ENCODE results near the gene CWH43.
"Not testable (repeated sequence)": the region's sequence is repeated elsewhere in the genome, so short reads cannot be mapped to it uniquely, and the experiment has no call there.

Gene CWH43

GRCh38 chr4:48954314-48954713 is 31.8 kb upstream of the CWH43 start:
- Histone ChIP-seq H3K4me3 (ENCODE audit: low read length) (peak overlapping the region; percentile 41), H3K9me3 (ENCODE audit: insufficient read depth, low read depth, low read length) (peaks cover 3% of the 10 kb centered on the region; the same call in 1 of the 2 replicates), H3K4me1 (ENCODE audit: insufficient read depth, low read length) (peaks cover 11% of the 10 kb centered on the region; the same call in 1 of the 2 replicates), H3K36me3 (ENCODE audit: insufficient read depth, low read depth, low read length) (no peaks in the 10 kb centered on the region), H3K27ac (ENCODE audit: low read length) (no peak overlapping the region), H3K27me3 (ENCODE audit: insufficient read depth, low read length) (no peaks in the 10 kb centered on the region; the same call in 1 of the 2 replicates), H3K9ac (ENCODE audit: low read depth, low read length) (peak overlapping the region; percentile 29; the same call in 1 of the 2 replicates)

- H3K9me3 ChIP-seq (ENCODE audit: insufficient read depth, low read depth, low read length); H3K9ac ChIP-seq (ENCODE audit: low read depth, low read length); H3K27ac ChIP-seq (ENCODE audit: low read length); H3K27me3 ChIP-seq (ENCODE audit: insufficient read depth, low read length); H3K4me3 ChIP-seq (ENCODE audit: low read length); H3K36me3 ChIP-seq (ENCODE audit: insufficient read depth, low read depth, low read length): not testable (repeated sequence)
- peaks cover 11% of the 10 kb centered on the region; the same call in 1 of the 2 replicates for H3K4me1 ChIP-seq (ENCODE audit: insufficient read depth, low read length)
Measured at GRCh38 chr4:48957366-48957765, 28.7 kb upstream of the CWH43 start.

DNA sequence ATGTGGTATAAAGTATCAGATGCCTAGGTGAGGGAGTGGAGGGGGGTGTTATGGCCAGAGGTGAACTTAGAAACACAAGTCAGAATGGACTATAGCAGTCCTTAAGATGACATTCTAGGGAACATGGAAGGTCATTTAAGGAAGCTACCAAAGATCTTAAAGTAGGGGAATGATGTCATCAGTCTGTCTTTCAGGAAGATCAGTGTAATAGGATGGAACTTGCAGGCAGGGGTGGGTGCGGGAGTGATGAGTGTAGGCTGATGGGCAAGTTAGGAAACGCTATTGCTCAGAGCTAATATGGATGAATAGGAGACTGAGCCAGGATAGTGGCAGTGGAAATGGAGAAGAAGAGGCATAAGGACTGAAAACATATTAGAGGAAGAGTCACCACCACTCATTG is 27.5 kb upstream of the CWH43 start:
- H3K9me3 ChIP-seq (ENCODE audit: insufficient read depth, low read depth, low read length) = no peaks in the 10 kb centered on the region
- no peaks in the 10 kb centered on the region for H3K36me3 ChIP-seq (ENCODE audit: insufficient read depth, low read depth, low read length)
- no peak overlapping the region for H3K27ac ChIP-seq (ENCODE audit: low read length)
- no peak overlapping the region for H3K9ac ChIP-seq (ENCODE audit: low read depth, low read length)
- no peaks in the 10 kb centered on the region; the same call in 1 of the 2 replicates for H3K27me3 ChIP-seq (ENCODE audit: insufficient read depth, low read length)
- peaks cover 11% of the 10 kb centered on the region; the same call in 1 of the 2 replicates for H3K4me1 ChIP-seq (ENCODE audit: insufficient read depth, low read length)
- no peak overlapping the region for H3K4me3 ChIP-seq (ENCODE audit: low read length)

DNA sequence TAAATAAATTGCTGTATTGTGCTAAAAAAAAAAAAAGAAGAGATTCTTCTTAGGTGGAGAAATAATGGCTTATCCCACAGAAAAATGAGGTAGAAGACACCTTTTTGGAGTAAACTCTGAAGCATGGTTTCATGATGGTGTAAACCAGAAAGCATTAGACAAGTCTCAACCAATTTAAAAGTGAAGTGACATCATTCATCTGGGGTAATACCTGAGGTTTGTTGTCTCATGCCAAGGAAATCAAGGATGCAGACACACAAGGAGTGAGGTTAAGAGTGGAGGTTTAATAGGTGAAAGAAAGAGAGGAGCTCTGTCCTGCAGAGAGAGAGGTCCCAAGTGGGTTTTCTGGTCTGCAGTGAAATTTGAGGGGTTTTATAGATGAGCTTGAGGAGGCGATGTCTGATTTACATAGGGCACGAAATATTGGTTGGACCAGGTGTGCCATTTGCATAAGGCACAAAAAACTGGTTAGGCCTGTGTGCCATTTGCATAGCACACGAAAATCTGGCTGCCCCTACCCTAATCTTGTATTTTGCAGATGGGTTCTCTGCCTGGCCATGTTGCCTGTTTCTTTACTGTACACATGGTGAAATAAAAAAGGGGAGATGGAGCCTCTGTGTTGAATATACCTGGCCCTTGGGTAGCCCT is 25.0 kb upstream of the CWH43 start:
- Histone ChIP-seq H3K27ac (ENCODE audit: low read length) (no peak overlapping the region), H3K9me3 (ENCODE audit: insufficient read depth, low read depth, low read length) (no peaks in the 10 kb centered on the region), H3K9ac (ENCODE audit: low read depth, low read length) (no peak overlapping the region), H3K36me3 (ENCODE audit: insufficient read depth, low read depth, low read length) (no peaks in the 10 kb centered on the region), H3K4me1 (ENCODE audit: insufficient read depth, low read length) (no peaks in the 10 kb centered on the region), H3K4me3 (ENCODE audit: low read length) (no peak overlapping the region), H3K27me3 (ENCODE audit: insufficient read depth, low read length) (no peaks in the 10 kb centered on the region; the same call in 1 of the 2 replicates)

DNA sequence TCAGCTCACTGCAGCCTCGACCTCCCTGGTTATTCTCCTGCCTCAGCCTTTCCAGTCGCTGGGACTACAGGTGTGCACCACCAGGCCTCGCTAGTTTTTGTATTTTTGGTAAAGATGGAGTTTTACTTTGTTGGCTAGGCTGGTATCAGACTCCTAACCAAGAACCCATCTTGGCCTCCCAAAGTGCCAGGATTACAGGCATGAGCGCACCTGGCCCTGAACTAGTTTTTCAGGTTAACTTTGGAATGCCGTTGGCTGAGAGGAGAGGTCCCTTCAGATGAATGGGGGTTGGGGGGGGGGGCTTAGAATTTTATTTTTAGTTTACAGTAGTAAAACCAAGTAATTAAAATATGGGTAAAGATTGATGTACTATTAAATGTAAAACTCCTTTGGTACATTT is 23.4 kb upstream of the CWH43 start:
- Histone ChIP-seq H3K36me3 (ENCODE audit: insufficient read depth, low read depth, low read length) (no peaks in the 10 kb centered on the region), H3K27ac (ENCODE audit: low read length) (no peak overlapping the region), H3K27me3 (ENCODE audit: insufficient read depth, low read length) (no peaks in the 10 kb centered on the region; the same call in 1 of the 2 replicates), H3K4me1 (ENCODE audit: insufficient read depth, low read length) (no peaks in the 10 kb centered on the region), H3K9me3 (ENCODE audit: insufficient read depth, low read depth, low read length) (no peaks in the 10 kb centered on the region), H3K9ac (ENCODE audit: low read depth, low read length) (no peak overlapping the region), H3K4me3 (ENCODE audit: low read length) (no peak overlapping the region)

DNA sequence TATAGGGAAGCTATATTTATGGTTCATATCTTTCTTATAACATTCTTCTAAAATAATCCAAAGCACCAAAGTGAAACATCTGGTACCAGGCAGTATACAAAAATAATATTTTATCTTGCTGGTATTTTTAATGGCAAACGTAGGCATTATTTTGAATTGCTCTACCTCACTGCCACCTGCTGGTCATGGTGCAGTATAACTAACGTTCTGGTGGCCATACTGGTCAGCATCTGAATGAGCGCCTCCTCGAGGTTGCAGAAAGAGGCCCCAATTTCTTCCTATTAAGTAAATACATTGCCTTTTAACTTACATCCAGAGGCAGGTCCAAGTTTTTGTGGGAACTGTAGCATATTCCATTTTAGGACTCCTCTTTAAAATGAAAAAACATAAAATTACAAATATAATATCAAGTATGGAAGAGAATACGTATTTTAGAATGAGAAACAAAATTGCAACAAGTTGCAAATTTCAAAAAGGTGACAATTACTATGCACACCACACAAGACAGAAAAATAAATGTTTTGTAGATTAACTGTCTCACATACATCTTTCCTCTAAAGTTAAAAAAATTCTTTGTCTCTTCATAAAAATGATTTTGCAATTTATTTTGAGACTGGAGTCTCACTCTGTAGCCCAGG is 22.9 kb upstream of the CWH43 start:
- no peak overlapping the region for H3K4me3 ChIP-seq (ENCODE audit: low read length)
- H3K27me3 ChIP-seq (ENCODE audit: insufficient read depth, low read length) = no peaks in the 10 kb centered on the region; the same call in 1 of the 2 replicates
- no peaks in the 10 kb centered on the region for H3K36me3 ChIP-seq (ENCODE audit: insufficient read depth, low read depth, low read length)
- no peak overlapping the region for H3K9ac ChIP-seq (ENCODE audit: low read depth, low read length)
- H3K27ac ChIP-seq (ENCODE audit: low read length) = no peak overlapping the region
- H3K4me1 ChIP-seq (ENCODE audit: insufficient read depth, low read length) = no peaks in the 10 kb centered on the region
- no peaks in the 10 kb centered on the region for H3K9me3 ChIP-seq (ENCODE audit: insufficient read depth, low read depth, low read length)

- Histone ChIP-seq H3K4me1 (ENCODE audit: insufficient read depth, low read length) (no peaks in the 10 kb centered on the region), H3K9ac (ENCODE audit: low read depth, low read length) (no peak overlapping the region), H3K4me3 (ENCODE audit: low read length) (no peak overlapping the region), H3K27me3 (ENCODE audit: insufficient read depth, low read length) (no peaks in the 10 kb centered on the region), H3K36me3 (ENCODE audit: insufficient read depth, low read depth, low read length) (no peaks in the 10 kb centered on the region), H3K27ac (ENCODE audit: low read length) (no peak overlapping the region), H3K9me3 (ENCODE audit: insufficient read depth, low read depth, low read length) (no peaks in the 10 kb centered on the region)
Measured at GRCh38 chr4:48967101-48967500, 19.0 kb upstream of the CWH43 start.

- Histone ChIP-seq H3K4me3 (ENCODE audit: low read length) (no peak overlapping the region), H3K9me3 (ENCODE audit: insufficient read depth, low read depth, low read length) (no peaks in the 10 kb centered on the region), H3K36me3 (ENCODE audit: insufficient read depth, low read depth, low read length) (no peaks in the 10 kb centered on the region), H3K27me3 (ENCODE audit: insufficient read depth, low read length) (no peaks in the 10 kb centered on the region), H3K9ac (ENCODE audit: low read depth, low read length) (no peak overlapping the region), H3K4me1 (ENCODE audit: insufficient read depth, low read length) (no peaks in the 10 kb centered on the region), H3K27ac (ENCODE audit: low read length) (no peak overlapping the region)
Measured at GRCh38 chr4:48967631-48968030, 18.4 kb upstream of the CWH43 start.

DNA sequence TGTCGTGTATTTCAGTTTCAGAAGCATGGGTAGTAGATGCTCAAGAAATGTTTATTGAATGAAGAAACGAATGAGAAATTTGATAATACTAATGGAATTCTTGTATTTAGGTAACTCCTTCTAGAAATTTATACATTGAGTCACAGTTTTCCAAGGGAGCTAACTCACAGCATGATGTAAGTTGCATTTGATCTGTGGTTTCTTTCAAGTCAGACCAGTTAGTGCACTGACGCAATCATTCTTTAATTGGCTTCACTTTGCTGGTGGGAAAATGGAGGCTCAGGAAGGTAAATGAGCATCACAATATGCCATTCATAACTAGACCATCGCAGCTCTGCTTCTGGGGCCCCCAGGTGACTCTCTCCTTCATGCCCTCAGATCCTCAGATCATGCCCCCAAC is 17.3 kb upstream of the CWH43 start:
- no peaks in the 10 kb centered on the region for H3K4me1 ChIP-seq (ENCODE audit: insufficient read depth, low read length)
- no peak overlapping the region for H3K9ac ChIP-seq (ENCODE audit: low read depth, low read length)
- no peaks in the 10 kb centered on the region for H3K27me3 ChIP-seq (ENCODE audit: insufficient read depth, low read length)
- no peaks in the 10 kb centered on the region for H3K36me3 ChIP-seq (ENCODE audit: insufficient read depth, low read depth, low read length)
- no peak overlapping the region for H3K4me3 ChIP-seq (ENCODE audit: low read length)
- no peaks in the 10 kb centered on the region for H3K9me3 ChIP-seq (ENCODE audit: insufficient read depth, low read depth, low read length)
- no peak overlapping the region for H3K27ac ChIP-seq (ENCODE audit: low read length)

DNA sequence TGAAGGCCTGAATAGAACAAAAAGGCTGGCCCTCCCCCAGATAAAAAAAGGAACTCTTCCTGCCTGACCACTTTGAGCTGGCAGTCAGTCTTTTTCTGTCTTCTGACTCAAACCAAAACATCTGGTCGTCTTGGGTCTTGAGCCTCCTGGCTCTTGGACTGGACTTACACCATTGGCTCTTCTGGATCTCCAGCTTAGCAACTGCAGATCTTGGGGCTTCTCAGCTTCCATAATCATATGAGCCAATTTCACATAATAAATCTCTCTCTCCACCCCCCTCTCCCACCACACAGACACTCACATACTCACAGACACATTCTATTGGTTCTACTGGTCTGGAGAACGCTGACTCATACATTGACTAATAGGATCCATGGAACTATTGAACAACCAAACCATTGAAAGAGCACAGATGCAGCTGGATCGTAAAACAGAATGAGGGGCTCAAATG is 15.6 kb upstream of the CWH43 start:
- Histone ChIP-seq H3K27ac (ENCODE audit: low read length) (no peak overlapping the region), H3K9ac (ENCODE audit: low read depth, low read length) (no peak overlapping the region), H3K4me1 (ENCODE audit: insufficient read depth, low read length) (no peaks in the 10 kb centered on the region), H3K9me3 (ENCODE audit: insufficient read depth, low read depth, low read length) (no peaks in the 10 kb centered on the region), H3K36me3 (ENCODE audit: insufficient read depth, low read depth, low read length) (no peaks in the 10 kb centered on the region), H3K27me3 (ENCODE audit: insufficient read depth, low read length) (peaks cover 5% of the 10 kb centered on the region; the same call in 1 of the 2 replicates), H3K4me3 (ENCODE audit: low read length) (no peak overlapping the region)

GRCh38 chr4:48974979-48975640 is 11.0 kb upstream of the CWH43 start:
- Histone ChIP-seq H3K9me3 (ENCODE audit: insufficient read depth, low read depth, low read length) (no peaks in the 10 kb centered on the region), H3K4me1 (ENCODE audit: insufficient read depth, low read length) (no peaks in the 10 kb centered on the region), H3K4me3 (ENCODE audit: low read length) (no peak overlapping the region), H3K9ac (ENCODE audit: low read depth, low read length) (no peak overlapping the region), H3K27me3 (ENCODE audit: insufficient read depth, low read length) (peaks cover 15% of the 10 kb centered on the region; the same call in 1 of the 2 replicates), H3K27ac (ENCODE audit: low read length) (no peak overlapping the region), H3K36me3 (ENCODE audit: insufficient read depth, low read depth, low read length) (no peaks in the 10 kb centered on the region)

- peaks cover 15% of the 10 kb centered on the region; the same call in 1 of the 2 replicates for H3K27me3 ChIP-seq (ENCODE audit: insufficient read depth, low read length)
- no peaks in the 10 kb centered on the region for H3K4me1 ChIP-seq (ENCODE audit: insufficient read depth, low read length)
- no peak overlapping the region for H3K9ac ChIP-seq (ENCODE audit: low read depth, low read length)
- H3K36me3 ChIP-seq (ENCODE audit: insufficient read depth, low read depth, low read length) = no peaks in the 10 kb centered on the region
- H3K9me3 ChIP-seq (ENCODE audit: insufficient read depth, low read depth, low read length) = no peaks in the 10 kb centered on the region
- no peak overlapping the region for H3K27ac ChIP-seq (ENCODE audit: low read length)
- H3K4me3 ChIP-seq (ENCODE audit: low read length) = no peak overlapping the region
Measured at GRCh38 chr4:48976041-48976440, 10.0 kb upstream of the CWH43 start.
